ENCODE data around the gene RNF130.
"Not testable (repeated sequence)": the region's sequence is repeated elsewhere in the genome, so short reads cannot be mapped to it uniquely, and the experiment has no call there.

DNA sequence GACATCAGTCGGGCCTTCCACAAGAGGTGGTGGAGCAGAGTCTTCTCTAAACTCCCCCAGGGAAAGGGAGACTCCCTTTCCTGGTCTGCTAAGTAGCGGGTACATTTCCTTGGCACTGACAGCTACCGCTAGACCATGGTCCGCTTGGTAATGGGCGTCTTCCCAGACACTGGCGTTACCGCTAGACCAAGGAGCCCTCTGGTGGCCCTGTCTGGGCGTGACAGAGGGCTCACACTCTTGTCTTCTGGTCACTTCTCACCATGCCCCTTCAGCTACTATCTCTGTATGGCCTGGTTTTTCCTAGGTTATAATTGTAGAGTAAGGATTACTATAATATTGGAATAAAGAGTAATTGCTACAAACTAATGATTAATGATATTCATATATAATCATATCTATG, 81.0 kb downstream of the RNF130 start:
- TF ChIP-seq CTCF (IDR thresholded peaks at IDR 0.05; ENCODE audit: low read length), result peak; percentile 42; the same call in 1 of the 2 replicates
- TF ChIP-seq EZH2 (IDR thresholded peaks at IDR 0.05; ENCODE audit: borderline replicate concordance, low read length), result not testable (repeated sequence)

Measured in OCI-LY1 (cell line).